ENCODE data around the gene CYB561D1. TPM values are rescaled to one million over a fixed set of nuclear protein-coding genes. Genes with fewer than 3 reads are reported as not detected.

Gene CYB561D1
- total RNA-seq, 2 donors from 2014 or later: 6.2 to 6.9 TPM

DNA sequence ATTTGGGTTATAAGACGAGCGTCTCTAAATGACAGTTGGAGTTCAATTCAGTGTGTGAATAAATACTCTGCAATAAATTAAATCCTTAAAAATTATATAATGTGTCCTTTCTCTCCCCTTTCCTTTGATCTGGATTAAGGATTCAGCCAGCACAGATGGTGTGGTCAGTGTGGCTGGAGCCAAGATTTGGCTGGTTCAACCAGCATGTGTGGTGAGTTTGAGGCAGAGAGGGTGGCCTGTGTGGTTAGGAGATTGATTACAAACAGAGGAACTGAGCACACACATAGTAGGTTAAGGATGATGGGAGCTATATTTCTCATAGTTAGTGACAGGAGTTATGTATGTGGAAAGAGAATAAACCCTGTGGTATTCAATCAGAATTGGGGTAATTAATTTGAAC, 29.8 kb downstream of the CYB561D1 start:
- ATAC-seq (no peak), DNase-seq (no peak)
- intact Hi-C loops (cut with DNase I): no loop called here
- WGBS, 2 donors: 76 to 88% methylated on average over 2 of the region's 2 CpGs
- H3K4me1 ChIP-seq: no peaks in the 10 kb centered on the region
- H3K27me3 ChIP-seq: no peaks in the 10 kb centered on the region
- no peaks in the 10 kb centered on the region for H3K36me3 ChIP-seq (replicated peaks in 1 of 2; ENCODE audit: insufficient read depth in 1 of 2, low read depth in 2 of 2)
- no peak for TF ChIP-seq POLR2A (IDR thresholded peaks at IDR 0.05)
- TF ChIP-seq, protein P1, sequence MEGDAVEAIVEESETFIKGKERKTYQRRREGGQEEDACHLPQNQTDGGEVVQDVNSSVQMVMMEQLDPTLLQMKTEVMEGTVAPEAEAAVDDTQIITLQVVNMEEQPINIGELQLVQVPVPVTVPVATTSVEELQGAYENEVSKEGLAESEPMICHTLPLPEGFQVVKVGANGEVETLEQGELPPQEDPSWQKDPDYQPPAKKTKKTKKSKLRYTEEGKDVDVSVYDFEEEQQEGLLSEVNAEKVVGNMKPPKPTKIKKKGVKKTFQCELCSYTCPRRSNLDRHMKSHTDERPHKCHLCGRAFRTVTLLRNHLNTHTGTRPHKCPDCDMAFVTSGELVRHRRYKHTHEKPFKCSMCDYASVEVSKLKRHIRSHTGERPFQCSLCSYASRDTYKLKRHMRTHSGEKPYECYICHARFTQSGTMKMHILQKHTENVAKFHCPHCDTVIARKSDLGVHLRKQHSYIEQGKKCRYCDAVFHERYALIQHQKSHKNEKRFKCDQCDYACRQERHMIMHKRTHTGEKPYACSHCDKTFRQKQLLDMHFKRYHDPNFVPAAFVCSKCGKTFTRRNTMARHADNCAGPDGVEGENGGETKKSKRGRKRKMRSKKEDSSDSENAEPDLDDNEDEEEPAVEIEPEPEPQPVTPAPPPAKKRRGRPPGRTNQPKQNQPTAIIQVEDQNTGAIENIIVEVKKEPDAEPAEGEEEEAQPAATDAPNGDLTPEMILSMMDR (IDR thresholded peaks at IDR 0.05): no peak
- no peak overlapping the region for H3K27ac ChIP-seq
- no peak overlapping the region for H3K4me3 ChIP-seq
- H3K9me3 ChIP-seq: no peaks in the 10 kb centered on the region

DNA sequence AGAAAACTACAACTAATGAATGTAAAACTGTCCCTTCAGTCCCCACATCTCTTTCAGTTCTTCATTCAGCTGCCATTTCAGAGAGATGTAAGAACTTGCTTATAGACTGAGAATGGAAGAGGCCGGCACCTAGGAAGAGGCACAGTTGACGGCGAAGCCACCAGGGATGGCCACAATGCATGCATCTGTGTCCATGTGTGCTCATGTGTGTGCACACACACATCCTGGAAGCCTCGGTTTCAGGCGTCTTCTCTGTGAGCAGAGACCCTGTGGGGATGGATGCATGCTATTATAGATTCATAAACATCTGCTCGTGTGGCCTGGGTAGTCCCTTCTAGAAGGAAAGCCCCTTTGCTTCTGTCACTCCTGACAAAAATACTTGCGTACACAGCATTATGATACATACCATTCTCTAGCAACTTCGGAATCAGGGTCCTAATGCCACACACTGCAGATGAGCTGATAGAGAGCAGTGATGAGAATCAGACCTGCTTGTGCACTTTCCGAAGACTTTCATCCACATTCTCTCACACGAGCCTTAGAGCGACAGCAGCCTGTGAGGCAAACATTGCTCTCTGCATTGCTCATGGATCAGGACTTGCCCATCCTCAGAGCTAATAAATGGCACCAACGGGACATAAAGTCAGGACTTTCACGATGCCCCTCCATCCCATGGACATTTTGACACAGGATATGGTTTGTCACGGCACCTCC, 33.4 kb downstream of the CYB561D1 start:
- Histone ChIP-seq H3K9me3 (no peaks in the 10 kb centered on the region), H3K27ac (no peak overlapping the region), H3K36me3 (replicated peaks in 1 of 2; ENCODE audit: insufficient read depth in 1 of 2, low read depth in 2 of 2) (no peaks in the 10 kb centered on the region), H3K4me1 (peaks cover 5% of the 10 kb centered on the region), H3K4me3 (no peak overlapping the region), H3K27me3 (no peaks in the 10 kb centered on the region)
- TF ChIP-seq, protein P1 (IDR thresholded peaks at IDR 0.05): no peak
- TF ChIP-seq POLR2A (IDR thresholded peaks at IDR 0.05): no peak
- WGBS, 2 donors: 61 to 62% methylated on average over 14 of the region's 14 CpGs
- intact Hi-C loops (cut with DNase I): loop anchor here (5.0 kb wide), 1 partner anchor 40 kb away; no protein-coding TSS in a partner anchor
- ATAC-seq: no peak
- DNase-seq: no peak

DNA sequence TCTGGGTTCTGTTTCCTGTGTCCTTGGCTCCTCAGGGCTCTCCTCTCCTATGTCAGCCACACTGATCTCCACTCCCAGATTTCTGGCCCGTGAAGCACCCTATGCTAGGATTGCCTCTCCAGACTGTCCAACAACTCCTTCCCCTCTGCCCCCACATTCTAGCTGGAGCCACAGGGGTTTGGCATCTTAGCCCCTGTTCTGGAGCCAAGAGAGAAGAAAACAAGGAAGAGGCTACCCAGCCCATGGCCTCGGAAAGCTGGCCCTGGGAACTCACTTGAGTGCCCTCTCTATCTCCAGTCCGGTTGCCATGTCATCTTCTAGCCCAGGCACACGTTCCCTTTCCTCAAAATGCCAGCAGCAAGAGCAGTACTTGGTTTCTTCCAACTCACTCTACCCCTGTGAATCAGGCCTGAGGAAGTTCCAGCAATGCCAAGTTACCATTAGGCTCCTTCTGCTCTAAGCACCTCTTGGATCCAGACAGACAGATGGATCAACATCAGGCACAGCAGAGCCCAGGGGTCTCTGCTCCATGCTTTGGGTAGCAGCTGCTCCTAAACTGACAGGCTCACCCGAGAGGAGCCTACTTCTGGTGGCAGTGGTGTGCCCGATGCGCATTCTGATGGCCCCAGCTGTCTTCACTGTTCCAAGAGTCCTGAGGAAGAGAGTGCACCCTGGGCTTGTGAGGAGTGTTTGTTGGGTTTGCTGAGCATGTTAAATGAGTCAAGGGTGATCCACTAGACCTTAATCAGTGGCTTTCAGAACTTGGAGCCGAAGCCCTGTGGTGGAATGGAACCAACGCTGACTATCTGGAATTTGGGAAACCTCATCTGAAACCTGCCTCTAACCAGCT, 34.2 kb downstream of the CYB561D1 start:
- Histone ChIP-seq H3K27ac (no peak overlapping the region), H3K36me3 (replicated peaks in 1 of 2; ENCODE audit: insufficient read depth in 1 of 2, low read depth in 2 of 2) (no peaks in the 10 kb centered on the region), H3K4me1 (peaks cover 11% of the 10 kb centered on the region), H3K4me3 (no peak overlapping the region), H3K27me3 (no peaks in the 10 kb centered on the region), H3K9me3 (no peaks in the 10 kb centered on the region)
- WGBS, 2 donors: 65 to 80% methylated on average over 6 to 9 of the region's 9 CpGs
- no peak for TF ChIP-seq POLR2A (IDR thresholded peaks at IDR 0.05)
- TF ChIP-seq, protein P1 (IDR thresholded peaks at IDR 0.05): no peak
- DNase-seq: no peak
- intact Hi-C loops (cut with DNase I): loop anchor here (5.0 kb wide), 1 partner anchor 41 kb away; no protein-coding TSS in a partner anchor
- ATAC-seq: no peak

DNA sequence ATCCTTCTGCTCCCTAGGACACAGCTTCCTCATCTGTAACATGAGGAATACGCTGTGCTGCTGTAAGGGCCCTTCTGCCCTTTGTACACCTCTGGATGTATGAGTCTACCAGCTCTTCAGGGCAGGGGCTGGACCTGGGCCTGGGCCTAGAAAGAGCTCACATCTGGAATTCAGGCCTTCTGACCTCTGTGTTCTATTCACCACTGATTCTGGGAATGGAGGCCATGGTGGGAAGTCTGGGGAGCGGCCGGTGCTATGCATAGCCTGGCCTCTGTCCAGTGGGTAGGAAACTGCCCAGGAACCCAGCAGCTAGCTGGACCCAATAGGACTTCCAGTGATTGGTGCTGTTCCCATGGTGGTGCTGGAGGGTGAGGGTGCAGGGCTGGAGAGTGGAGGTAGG, 34.8 kb downstream of the CYB561D1 start:
- ATAC-seq (no peak), DNase-seq (no peak)
- no peak overlapping the region for H3K4me3 ChIP-seq
- WGBS, 2 donors: 77 to 81% methylated on average over 3 of the region's 3 CpGs
- H3K4me1 ChIP-seq: peaks cover 11% of the 10 kb centered on the region
- H3K27me3 ChIP-seq: no peaks in the 10 kb centered on the region
- TF ChIP-seq, protein P1 (IDR thresholded peaks at IDR 0.05): no peak
- TF ChIP-seq POLR2A (IDR thresholded peaks at IDR 0.05): no peak
- intact Hi-C loops (cut with DNase I): loop anchor here (5.0 kb wide), 1 partner anchor 41 kb away; no protein-coding TSS in a partner anchor
- H3K36me3 ChIP-seq (replicated peaks in 1 of 2; ENCODE audit: insufficient read depth in 1 of 2, low read depth in 2 of 2): no peaks in the 10 kb centered on the region
- H3K9me3 ChIP-seq: no peaks in the 10 kb centered on the region
- H3K27ac ChIP-seq: no peak overlapping the region

Data from body of pancreas (tissue), 4 donors.